ENCODE measurements around the gene YOD1. TPM values are rescaled to one million over a fixed set of nuclear protein-coding genes. Genes with fewer than 3 reads are reported as not detected.

Gene YOD1
- total and polyA plus RNA-seq, 2 of the 4 experiments (the other 2 are of a cell fraction): 1.8 to 5.4 TPM

DNA sequence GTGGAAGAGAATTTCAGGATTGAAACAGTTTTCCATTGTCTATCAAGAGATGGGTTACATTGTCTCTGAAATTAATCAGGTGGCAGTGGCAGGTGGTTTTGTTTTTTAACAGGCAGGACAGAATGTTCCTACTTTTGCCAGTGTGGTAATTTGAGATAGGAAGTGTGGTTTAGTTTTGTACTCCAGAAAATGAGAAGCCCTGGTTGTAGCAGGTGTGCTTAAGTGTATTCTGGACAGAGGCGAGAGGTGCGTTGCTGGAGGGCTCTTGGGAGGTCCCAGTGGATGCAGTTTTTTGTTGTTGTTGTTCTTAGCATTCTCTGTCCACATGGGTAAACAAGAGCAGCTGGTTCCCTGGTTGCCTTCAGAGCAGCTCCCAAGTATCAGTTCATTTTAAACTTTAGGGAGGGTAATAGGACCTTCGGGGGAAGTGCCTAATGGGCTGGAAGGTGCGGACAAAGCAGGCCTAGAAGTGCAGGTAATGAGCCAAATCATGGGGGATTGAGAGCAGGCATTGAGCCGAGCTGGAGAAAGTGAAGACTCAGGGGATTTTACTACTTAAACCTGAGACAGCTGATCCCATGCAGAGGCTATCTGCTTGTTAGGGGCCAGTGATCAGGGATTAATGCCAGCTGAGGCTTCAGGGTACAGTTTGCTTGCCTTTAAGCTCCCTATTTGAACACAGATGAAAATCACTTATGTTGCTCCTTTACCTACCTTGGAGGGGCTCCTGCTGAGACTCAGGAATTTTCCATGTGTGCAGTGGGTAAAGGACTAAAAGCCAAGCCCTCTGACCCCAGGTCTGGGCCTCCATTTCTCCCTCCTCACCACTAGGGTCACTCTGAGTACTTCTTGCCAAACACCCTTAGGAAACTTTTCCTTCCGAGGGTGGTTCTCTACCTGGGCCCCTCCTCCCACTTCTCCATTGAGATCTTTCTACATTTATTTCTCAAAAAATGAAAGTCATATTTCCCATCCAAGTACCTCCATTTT lies 8.2 kb upstream of the YOD1 start:
- in situ Hi-C loops (cut with MboI; ENCODE audit: low sequenced_read_pairs) (no loop called here), intact Hi-C loops (cut with micrococcal nuclease) (no loop called here), dilution Hi-C loops (cut with HindIII; ENCODE audit: low sequenced_read_pairs, unreplicated experiment) (no loop called here)
- H3K79me1 ChIP-seq (ENCODE audit: low read depth in 1 of 2, low read length in 2 of 2): no peaks in the 10 kb centered on the region
- H3K27me3 ChIP-seq (ENCODE audit: control insufficient read depth, insufficient read depth, low read length): peaks cover 2% of the 10 kb centered on the region
- no peak overlapping the region for H4K5ac ChIP-seq (ENCODE audit: low read depth, low read length)
- no peak overlapping the region for H2AK5ac ChIP-seq (ENCODE audit: low read depth, low read length)
- H4K8ac ChIP-seq (ENCODE audit: low read depth in 2 of 2, low read length in 2 of 2): no peak overlapping the region
- H3K9me3 ChIP-seq (ENCODE audit: control insufficient read depth, insufficient read depth, low read length): no peaks in the 10 kb centered on the region
- no peaks in the 10 kb centered on the region for H3K36me3 ChIP-seq (ENCODE audit: control insufficient read depth, insufficient read depth, low read length)
- no peak overlapping the region for H3K27ac ChIP-seq (ENCODE audit: insufficient read depth, low read length)
- no peak overlapping the region for H2BK120ac ChIP-seq (ENCODE audit: low read depth, low read length)
- no peak overlapping the region for H3K56ac ChIP-seq (ENCODE audit: extremely low read depth, insufficient read depth, low read length)
- no peak overlapping the region for H2BK15ac ChIP-seq (ENCODE audit: low read depth, low read length)
- CTCF ChIA-PET: no interaction called here
- H3K4ac ChIP-seq (ENCODE audit: low read depth, low read length): no peak overlapping the region
- no peaks in the 10 kb centered on the region; the same call in 1 of the 2 replicates for H3K9me1 ChIP-seq (ENCODE audit: insufficient read depth, low read length)
- WGBS, 2 experiments (ENCODE audit: extremely low coverage in 2 of 2, insufficient read length in 1 of 2): 85% methylated on average over 2 of the region's 6 CpGs; no CpG with 5 or more reads in 1 of the 2 experiments
- no peak overlapping the region for H3K14ac ChIP-seq (replicated peaks; ENCODE audit: low read depth, low read length)
- H2AK9ac ChIP-seq (replicated peaks; ENCODE audit: low read depth, low read length, poor library complexity): no peak overlapping the region
- H3K4me3 ChIP-seq (ENCODE audit: insufficient read depth, low read depth, low read length): no peak overlapping the region
- DNase-seq (no peak), ATAC-seq (ENCODE audit: low read depth) (no peak)
- no TSS peak for BruUV-seq (replicated peaks)
- POLR2A ChIA-PET (ENCODE audit: unreplicated experiment): no interaction called here
- no peak overlapping the region for H2AFZ ChIP-seq (replicated peaks; ENCODE audit: low read length, poor library complexity)
- no peak overlapping the region for H3K4me2 ChIP-seq (ENCODE audit: low read depth, low read length)
- no peak overlapping the region for H3K18ac ChIP-seq (ENCODE audit: low read depth, low read length)
- H4K20me1 ChIP-seq (ENCODE audit: insufficient read depth, low read length): no peaks in the 10 kb centered on the region
- no peak overlapping the region for H2BK20ac ChIP-seq (ENCODE audit: low read depth, low read length)
- H2BK5ac ChIP-seq (ENCODE audit: low read depth, low read length, poor library complexity, severe bottlenecking): no peak overlapping the region
- H3K4me1 ChIP-seq (ENCODE audit: control insufficient read depth, insufficient read depth, low read length): no peaks in the 10 kb centered on the region
- no peak overlapping the region for H3K9ac ChIP-seq (ENCODE audit: low read depth, low read length)
- H4K91ac ChIP-seq (ENCODE audit: insufficient read depth, low read depth, low read length): no peak overlapping the region
- no peak overlapping the region for H3K23ac ChIP-seq (ENCODE audit: low read depth, low read length)
- TF ChIP-seq, protein P1, sequence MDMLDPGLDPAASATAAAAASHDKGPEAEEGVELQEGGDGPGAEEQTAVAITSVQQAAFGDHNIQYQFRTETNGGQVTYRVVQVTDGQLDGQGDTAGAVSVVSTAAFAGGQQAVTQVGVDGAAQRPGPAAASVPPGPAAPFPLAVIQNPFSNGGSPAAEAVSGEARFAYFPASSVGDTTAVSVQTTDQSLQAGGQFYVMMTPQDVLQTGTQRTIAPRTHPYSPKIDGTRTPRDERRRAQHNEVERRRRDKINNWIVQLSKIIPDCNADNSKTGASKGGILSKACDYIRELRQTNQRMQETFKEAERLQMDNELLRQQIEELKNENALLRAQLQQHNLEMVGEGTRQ (IDR thresholded peaks at IDR 0.05; ENCODE audit: low read depth, low read length): no peak
- TF ChIP-seq RCOR1 (IDR thresholded peaks at IDR 0.05; ENCODE audit: insufficient replicate concordance, low read length) (no peak), POLR2A (IDR thresholded peaks at IDR 0.05; ENCODE audit: low read depth, low read length) (no peak), MXI1 (IDR thresholded peaks at IDR 0.05; ENCODE audit: borderline replicate concordance, low read depth, low read length) (no peak), CEBPB (IDR thresholded peaks at IDR 0.05; ENCODE audit: low read depth, low read length) (no peak), SMC3 (IDR thresholded peaks at IDR 0.05; ENCODE audit: low read depth, low read length) (no peak), BHLHE40 (IDR thresholded peaks at IDR 0.05; ENCODE audit: low read depth, low read length) (no peak), FOS (IDR thresholded peaks at IDR 0.05; ENCODE audit: low read depth, low read length) (no peak), CHD1 (IDR thresholded peaks at IDR 0.05; ENCODE audit: low read depth, low read length) (no peak), RFX5 (IDR thresholded peaks at IDR 0.05; ENCODE audit: low read depth, low read length) (no peak), MAFK (IDR thresholded peaks at IDR 0.05; ENCODE audit: low read depth, low read length) (no peak), RAD21 (IDR thresholded peaks at IDR 0.05; ENCODE audit: low read length) (no peak), NFE2L2 (IDR thresholded peaks at IDR 0.05; ENCODE audit: low read depth, low read length) (no peak)
- TF ChIP-seq, protein P2, sequence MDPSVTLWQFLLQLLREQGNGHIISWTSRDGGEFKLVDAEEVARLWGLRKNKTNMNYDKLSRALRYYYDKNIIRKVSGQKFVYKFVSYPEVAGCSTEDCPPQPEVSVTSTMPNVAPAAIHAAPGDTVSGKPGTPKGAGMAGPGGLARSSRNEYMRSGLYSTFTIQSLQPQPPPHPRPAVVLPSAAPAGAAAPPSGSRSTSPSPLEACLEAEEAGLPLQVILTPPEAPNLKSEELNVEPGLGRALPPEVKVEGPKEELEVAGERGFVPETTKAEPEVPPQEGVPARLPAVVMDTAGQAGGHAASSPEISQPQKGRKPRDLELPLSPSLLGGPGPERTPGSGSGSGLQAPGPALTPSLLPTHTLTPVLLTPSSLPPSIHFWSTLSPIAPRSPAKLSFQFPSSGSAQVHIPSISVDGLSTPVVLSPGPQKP (IDR thresholded peaks at IDR 0.05; ENCODE audit: borderline replicate concordance, low read depth, low read length): no peak
- TF ChIP-seq, protein P3, sequence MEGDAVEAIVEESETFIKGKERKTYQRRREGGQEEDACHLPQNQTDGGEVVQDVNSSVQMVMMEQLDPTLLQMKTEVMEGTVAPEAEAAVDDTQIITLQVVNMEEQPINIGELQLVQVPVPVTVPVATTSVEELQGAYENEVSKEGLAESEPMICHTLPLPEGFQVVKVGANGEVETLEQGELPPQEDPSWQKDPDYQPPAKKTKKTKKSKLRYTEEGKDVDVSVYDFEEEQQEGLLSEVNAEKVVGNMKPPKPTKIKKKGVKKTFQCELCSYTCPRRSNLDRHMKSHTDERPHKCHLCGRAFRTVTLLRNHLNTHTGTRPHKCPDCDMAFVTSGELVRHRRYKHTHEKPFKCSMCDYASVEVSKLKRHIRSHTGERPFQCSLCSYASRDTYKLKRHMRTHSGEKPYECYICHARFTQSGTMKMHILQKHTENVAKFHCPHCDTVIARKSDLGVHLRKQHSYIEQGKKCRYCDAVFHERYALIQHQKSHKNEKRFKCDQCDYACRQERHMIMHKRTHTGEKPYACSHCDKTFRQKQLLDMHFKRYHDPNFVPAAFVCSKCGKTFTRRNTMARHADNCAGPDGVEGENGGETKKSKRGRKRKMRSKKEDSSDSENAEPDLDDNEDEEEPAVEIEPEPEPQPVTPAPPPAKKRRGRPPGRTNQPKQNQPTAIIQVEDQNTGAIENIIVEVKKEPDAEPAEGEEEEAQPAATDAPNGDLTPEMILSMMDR (conservative IDR thresholded peaks at IDR 0.05; ENCODE audit: low read depth, low read length): no peak

All from IMR-90 (cell line).